SH-SY5Y (cell line): Measurements from ENCODE around the gene ADORA2A.

ENCODE experiments used
- GATA2 ChIP-seq: IDR thresholded peaks from 2 replicates; pipeline ENCODE4 v1.6.1; 2011; ENCODE audit warnings: mild to moderate bottlenecking, low read depth, low read length
- GATA3 ChIP-seq: IDR thresholded peaks from 2 replicates; pipeline ENCODE4 v1.6.1; 2011; ENCODE audit warnings: low read depth, mild to moderate bottlenecking, low read length, moderate library complexity

DNA sequence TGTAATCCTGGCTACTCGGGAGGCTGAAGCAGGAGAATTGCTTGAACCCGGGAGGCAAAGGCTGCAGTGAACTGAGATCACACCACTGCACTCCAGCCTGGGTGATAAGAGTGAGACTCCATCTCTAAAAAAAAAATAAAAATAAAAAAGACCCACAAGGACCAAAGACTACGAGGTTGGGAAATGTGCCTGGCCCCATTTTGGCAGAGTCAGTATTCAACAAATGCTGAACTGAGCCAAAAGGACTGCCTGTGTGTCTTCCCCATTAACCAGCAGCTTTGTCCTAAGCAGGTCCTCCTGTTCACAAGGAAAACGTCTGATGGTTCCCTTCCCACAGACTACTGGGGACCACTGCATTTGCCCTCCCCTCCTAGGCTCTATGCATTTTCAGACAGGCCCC is 27.6 kb downstream of the ADORA2A start:
- no peak for TF ChIP-seq GATA3
- no peak for TF ChIP-seq GATA2
